ENCODE measurements around the gene ZNF385A.

DNA sequence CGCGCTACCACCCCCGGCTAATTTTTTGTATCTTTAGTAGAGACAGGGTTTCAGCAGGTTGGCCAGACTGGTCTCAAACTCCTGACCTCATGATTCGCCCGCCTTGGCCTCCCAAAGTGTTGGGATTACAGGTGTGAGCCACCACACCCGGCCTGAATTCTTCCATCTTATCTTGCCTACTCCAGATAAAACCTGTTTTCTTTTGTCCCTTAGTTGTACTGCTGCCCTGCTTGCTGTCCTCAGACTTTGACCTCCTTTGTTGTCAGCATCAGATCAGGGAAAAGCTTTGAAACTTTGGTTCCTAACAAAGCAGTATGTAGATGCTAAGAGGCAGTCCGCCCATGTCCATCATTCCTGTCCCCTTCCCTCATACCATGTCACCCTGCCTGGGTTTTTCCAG is 43.7 kb downstream of the ZNF385A start:
- TF ChIP-seq, protein P1, sequence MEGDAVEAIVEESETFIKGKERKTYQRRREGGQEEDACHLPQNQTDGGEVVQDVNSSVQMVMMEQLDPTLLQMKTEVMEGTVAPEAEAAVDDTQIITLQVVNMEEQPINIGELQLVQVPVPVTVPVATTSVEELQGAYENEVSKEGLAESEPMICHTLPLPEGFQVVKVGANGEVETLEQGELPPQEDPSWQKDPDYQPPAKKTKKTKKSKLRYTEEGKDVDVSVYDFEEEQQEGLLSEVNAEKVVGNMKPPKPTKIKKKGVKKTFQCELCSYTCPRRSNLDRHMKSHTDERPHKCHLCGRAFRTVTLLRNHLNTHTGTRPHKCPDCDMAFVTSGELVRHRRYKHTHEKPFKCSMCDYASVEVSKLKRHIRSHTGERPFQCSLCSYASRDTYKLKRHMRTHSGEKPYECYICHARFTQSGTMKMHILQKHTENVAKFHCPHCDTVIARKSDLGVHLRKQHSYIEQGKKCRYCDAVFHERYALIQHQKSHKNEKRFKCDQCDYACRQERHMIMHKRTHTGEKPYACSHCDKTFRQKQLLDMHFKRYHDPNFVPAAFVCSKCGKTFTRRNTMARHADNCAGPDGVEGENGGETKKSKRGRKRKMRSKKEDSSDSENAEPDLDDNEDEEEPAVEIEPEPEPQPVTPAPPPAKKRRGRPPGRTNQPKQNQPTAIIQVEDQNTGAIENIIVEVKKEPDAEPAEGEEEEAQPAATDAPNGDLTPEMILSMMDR (IDR thresholded peaks at IDR 0.05; ENCODE audit: poor library complexity, severe bottlenecking): no peak
- TF ChIP-seq SMC3 (conservative IDR thresholded peaks at IDR 0.05; ENCODE audit: poor library complexity): no peak
- no peak for TF ChIP-seq MXI1 (conservative IDR thresholded peaks at IDR 0.05; ENCODE audit: poor library complexity, severe bottlenecking)
